NOMO-1 (cell line): ENCODE measurements around the gene APOL3.
"Not testable (repeated sequence)": the region's sequence is repeated elsewhere in the genome, so short reads cannot be mapped to it uniquely, and the experiment has no call there.

Source experiments
- DNase-seq, 2 experiments: peaks; one replicate each; lab custom pipeline; 2025; ENCODE audit not compliant: unreplicated experiment in 2 of 2; lab: John Stamatoyannopoulos, UW

Gene APOL3

GRCh38 chr22:36138709-36139108 is 21.8 kb downstream of the APOL3 start:
- not testable (repeated sequence) for DNase-seq

GRCh38 chr22:36136988-36137387 is 23.6 kb downstream of the APOL3 start:
- no peak for DNase-seq

DNA sequence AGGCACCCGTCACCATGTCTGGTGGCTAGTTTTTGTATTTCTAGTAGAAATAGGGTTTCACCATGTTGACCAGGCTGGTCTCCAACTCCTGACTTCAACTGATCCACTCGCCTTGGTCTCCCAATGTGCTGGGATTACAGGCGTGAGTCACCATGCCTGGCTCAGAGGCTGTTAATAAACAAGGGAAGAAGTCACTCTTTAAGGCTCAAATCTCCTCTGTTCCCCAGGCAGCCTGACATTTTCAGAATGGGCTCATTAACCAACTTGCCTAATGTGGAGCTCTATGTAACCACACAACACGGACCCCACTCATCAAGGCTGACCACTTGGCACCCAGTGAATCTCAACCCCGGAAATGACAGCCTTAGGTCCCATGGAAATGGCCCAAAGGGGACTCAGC is 24.1 kb downstream of the APOL3 start:
- DNase-seq, result no peak

- DNase-seq, result no peak
Measured at GRCh38 chr22:36135306-36135980, 25.1 kb downstream of the APOL3 start.

GRCh38 chr22:36134182-36134581 is 26.4 kb downstream of the APOL3 start:
- no peak for DNase-seq

DNA sequence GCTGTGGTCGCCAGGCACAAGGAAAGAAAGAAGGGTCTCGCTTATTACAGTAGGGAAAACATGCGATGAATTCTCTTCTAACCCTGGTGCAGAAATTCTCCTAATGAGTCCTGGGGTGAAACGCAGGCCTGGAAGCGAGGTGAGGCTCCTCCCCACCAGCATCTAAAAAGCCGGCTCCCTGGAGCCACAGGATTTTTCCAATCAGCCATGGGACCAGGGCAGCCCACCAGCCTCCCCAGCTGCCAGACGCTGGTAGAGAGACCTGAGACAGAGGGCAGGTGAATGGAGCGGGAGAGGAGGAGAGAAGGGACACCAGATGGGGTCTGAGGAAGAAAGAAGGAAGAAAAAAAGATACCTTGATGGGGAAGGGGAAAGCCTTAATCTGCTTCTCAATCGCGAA is 28.6 kb downstream of the APOL3 start:
- no peak for DNase-seq

- no peak for DNase-seq
Measured at GRCh38 chr22:36129486-36130388, 30.8 kb downstream of the APOL3 start.

DNA sequence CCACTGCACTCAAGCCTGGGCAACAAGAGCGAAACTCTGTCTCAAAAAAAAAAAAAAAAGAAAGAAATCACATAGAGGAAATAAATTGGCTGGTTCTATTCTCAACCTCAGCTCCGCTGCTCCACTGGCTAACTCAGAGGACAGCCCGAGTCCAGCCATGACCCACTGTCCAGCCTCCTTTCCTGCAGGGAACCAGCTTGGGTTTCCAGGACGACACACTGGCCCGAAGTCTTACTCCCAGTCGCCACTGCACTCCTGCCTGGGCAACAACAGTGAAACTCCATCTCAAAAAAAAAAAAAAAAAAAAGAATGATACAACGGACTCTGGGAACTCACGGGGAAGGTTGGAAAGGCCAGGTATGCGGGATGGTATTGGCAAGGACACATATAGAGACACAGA is 31.5 kb downstream of the APOL3 start:
- DNase-seq, result no peak

DNA sequence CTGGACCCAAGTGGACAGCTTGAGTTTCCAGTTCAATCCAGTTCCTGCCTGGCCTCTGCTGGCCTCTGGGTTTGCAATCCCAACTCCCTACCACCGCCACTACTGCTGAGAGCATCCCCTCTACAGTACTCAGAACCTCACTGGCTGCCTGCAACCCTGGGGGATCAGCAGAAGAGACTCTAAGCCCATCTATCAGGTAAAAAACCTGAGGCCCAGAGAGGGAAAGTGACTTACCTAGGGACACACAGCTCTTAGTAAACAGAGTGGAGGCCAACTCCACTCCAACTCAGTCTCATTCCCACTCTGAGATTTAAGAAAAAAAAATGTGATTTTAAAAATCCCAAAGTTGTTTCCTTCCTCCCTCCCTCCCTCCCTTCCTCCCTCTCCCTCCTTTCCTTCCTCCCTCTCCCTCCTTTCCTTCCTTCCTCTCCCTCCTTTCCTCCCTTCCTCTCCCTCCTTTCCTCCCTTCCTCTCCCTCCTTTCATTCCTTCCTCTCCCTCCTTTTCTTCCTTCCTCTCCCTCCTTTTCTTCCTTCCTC is 34.5 kb downstream of the APOL3 start:
- no peak for DNase-seq

- DNase-seq, result no peak
Measured at GRCh38 chr22:36125434-36125833, 35.1 kb downstream of the APOL3 start.

DNA sequence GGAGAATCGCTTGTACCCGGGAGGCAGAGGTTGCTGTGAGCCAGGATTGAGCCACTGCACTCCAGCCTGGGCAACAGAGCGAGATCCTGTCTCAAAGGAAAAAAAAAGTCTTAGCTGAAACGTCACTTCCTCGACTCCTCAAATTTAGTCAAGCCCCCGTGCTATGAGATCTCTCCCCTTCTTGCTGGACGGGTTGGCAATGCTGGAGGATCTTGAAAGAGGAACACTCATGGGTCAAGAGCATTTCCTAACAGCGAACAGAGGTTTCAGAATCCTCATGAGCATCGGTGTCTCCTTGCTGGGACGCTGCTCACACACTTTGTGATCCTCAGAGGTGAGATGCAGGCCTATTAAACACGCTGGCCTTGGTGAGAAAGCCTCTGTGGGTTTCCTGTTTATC is 35.9 kb downstream of the APOL3 start:
- DNase-seq, result peak in 1 of 2 experiments; percentile 16

GRCh38 chr22:36123673-36124630 is 36.6 kb downstream of the APOL3 start:
- peak; percentile 94 to 95 for DNase-seq

GRCh38 chr22:36120621-36121351 is 39.8 kb downstream of the APOL3 start:
- not testable (repeated sequence) for DNase-seq

- no peak for DNase-seq
Measured at GRCh38 chr22:36117053-36117554, 43.5 kb downstream of the APOL3 start.

GRCh38 chr22:36116127-36116526 is 44.4 kb downstream of the APOL3 start:
- DNase-seq, result no peak

DNA sequence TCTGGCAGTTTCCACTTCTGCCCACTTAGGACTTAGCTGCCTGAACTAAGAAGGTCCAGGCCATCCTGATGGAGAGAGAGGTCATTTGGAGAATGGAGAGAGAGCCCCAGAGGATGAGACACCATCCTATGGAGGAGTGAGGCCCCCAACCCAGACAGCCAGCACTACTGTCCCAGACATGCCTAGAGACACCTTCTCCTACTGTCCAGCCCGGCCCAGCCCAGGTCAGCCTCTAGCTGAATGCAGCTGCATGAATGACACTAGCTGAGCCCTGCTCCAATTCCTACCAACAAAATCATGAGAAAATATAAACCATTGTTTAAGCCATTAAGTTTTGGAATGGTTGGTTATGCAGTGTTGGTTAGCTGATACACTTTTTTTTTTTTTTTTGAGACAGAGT is 47.4 kb downstream of the APOL3 start:
- DNase-seq, result no peak

DNA sequence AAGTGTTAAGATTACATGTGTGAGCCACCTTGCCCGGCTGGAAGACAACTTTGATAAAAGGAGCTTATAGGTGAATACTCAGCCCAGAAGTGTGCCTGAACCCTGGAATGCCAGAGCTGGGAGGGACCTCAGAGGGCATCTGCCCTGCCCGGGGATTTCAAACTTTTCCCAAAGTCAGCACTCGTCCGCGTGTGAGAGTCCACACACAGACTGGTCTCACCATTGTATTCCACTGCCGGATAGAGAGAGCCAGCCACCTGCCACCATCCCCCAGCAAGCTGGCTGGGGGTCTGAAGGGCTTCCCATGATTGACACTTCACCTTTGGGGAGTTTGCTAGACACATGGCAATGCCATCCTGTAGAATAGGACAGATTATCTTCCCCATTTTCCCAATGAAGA is 49.2 kb downstream of the APOL3 start:
- no peak for DNase-seq

- DNase-seq, result no peak
Measured at GRCh38 chr22:36110306-36110881, 50.2 kb downstream of the APOL3 start.

- peak; percentile 4 to 15 for DNase-seq
Measured at GRCh38 chr22:36107436-36107835, 53.1 kb downstream of the APOL3 start.
